Measurements from ENCODE around the gene TSGA10IP.

TSGA10IP gene

GRCh38 chr11:66008468-66009101 lies 63.3 kb downstream of the TSGA10IP start:
- DNase-seq, result no peak

Measured in stimulated activated CD4-positive, alpha-beta T cell treated with anti-CD3 and anti-CD28 coated beads, Interleukin-4, amount 100 ng/mL, for 4 hours (primary cell).